HL-60 (cell line): Measurements from ENCODE around the gene NKX1-1.

Experiments
- CTCF ChIP-seq: IDR thresholded peaks from one replicate; pipeline ENCODE4 v1.5.1; 2011; ENCODE audit warnings: low read length, control low read depth, inconsistent platforms; ENCODE audit not compliant: insufficient read depth
- POLR2AphosphoS5 ChIP-seq: IDR thresholded peaks from 2 replicates; pipeline ENCODE4 v1.6.1; 2012; ENCODE audit warnings: low read depth
- REST ChIP-seq: IDR thresholded peaks from 2 replicates; pipeline ENCODE4 v1.6.1; 2012; ENCODE audit warnings: low read depth; ENCODE audit not compliant: insufficient replicate concordance
- SPI1 ChIP-seq: IDR thresholded peaks from 2 replicates; pipeline ENCODE4 v1.6.1; 2012; ENCODE audit warnings: low read depth, mild to moderate bottlenecking, borderline replicate concordance

GRCh38 chr4:1407657-1408333, 1.6 kb upstream of the NKX1-1 start:
- TF ChIP-seq CTCF, result no peak
- TF ChIP-seq POLR2AphosphoS5, result no peak
- TF ChIP-seq REST, result no peak
- no peak for TF ChIP-seq SPI1
